K562 treated with DMSO at 1 percent for 12 hours (cell line): Measurements from ENCODE around the gene LRTM2. TPM values are rescaled to one million over a fixed set of nuclear protein-coding genes. Genes with fewer than 3 reads are reported as not detected.

ENCODE experiments used
- total RNA-seq: library from RNA; unstranded; fragments of 300-600 nt; gene quantifications from 2 replicates; pipeline ENCODE4 v1.2.3, GENCODE V29; 2022; ENCODE audit not compliant: insufficient read depth

LRTM2 gene
- not detected in 2 replicates for total RNA-seq

DNA sequence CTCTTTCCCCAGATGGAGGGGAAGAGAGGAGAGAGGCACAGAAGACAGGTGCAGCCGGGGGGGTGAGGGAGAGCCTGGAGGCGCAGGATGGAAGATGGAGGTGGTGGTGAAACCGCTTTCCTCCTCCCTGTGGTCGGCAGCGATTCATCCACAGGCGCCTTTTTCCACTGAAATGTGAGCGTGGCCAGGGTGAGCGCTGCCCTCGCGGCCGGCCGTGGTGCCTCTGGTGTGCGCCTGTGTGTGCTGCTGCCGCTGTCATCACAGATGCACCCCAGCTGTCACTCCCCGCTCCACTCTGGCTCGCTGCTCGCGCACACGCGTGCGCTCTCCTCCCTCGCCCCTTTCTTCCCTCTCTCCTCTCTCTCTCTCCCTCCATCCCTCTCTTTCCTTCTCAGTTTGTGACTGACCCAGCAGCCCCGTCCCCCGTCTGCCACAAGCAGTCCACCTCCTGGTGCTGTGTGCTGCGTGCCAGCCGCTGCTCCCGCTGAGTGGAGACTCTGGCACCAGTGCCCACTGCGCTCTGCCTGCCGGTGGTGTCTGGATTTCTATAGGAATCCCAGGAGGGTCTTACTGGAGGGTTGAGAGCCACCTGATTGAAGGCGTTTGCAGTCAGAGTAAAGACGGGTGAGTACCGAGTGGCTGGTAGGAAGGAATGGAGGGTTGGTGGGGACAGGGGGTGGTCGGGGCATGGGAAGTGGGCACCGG lies at the start of gene LRTM2:
LRTM2 (plus strand) TSS at position 375 of the 705 bp plus-strand sequence. CDS start 7,584 bp downstream, outside the sequence.

Other genes with a start within 250 kb of the LRTM2 start
- gene FBXL14, start 226.0 kb upstream of the LRTM2 start, total RNA-seq, result 8.3 and 16.2 TPM in 2 replicates
- gene WNT5B, start 191.3 kb upstream of the LRTM2 start, total RNA-seq, result 1.9 and 3.5 TPM in 2 replicates
- gene ADIPOR2, start 129.5 kb upstream of the LRTM2 start, total RNA-seq, result 24.1 and 53.4 TPM in 2 replicates
- 1.1 and 3.4 TPM in 2 replicates for gene CACNA2D4, start 98.1 kb downstream of the LRTM2 start, total RNA-seq
- gene DCP1B, start 183.9 kb downstream of the LRTM2 start, total RNA-seq, result 3.2 and 4.5 TPM in 2 replicates
- gene CACNA1C, start 232.4 kb downstream of the LRTM2 start, total RNA-seq, result 0.16 TPM in 1 of 2 replicates, not detected in the other